Keratinocyte (primary cell): ENCODE measurements around the gene ZFP62.

Experiments
- EZH2 ChIP-seq: IDR thresholded peaks from one replicate; pipeline ENCODE4 v1.6.1; 2012; ENCODE audit warnings: inconsistent platforms, mild to moderate bottlenecking, low read length, moderate library complexity
- TF ChIP-seq, protein P1 (sequence below), 3 experiments: IDR thresholded peaks in 1 of 3; conservative IDR thresholded peaks in 1 of 3; optimal IDR thresholded peaks in 1 of 3; 2 replicates in 2 of 3; 3 replicates in 1 of 3; pipeline versions ENCODE3 to v1.5.1; 2011; ENCODE audit warnings: low read length in 3 of 3, mild to moderate bottlenecking in 3 of 3, moderate library complexity in 2 of 3, control low read depth in 1 of 3, inconsistent platforms in 1 of 3; ENCODE audit not compliant: insufficient read depth in 2 of 3; ENCODE audit errors: extremely low read depth in 1 of 3

DNA sequence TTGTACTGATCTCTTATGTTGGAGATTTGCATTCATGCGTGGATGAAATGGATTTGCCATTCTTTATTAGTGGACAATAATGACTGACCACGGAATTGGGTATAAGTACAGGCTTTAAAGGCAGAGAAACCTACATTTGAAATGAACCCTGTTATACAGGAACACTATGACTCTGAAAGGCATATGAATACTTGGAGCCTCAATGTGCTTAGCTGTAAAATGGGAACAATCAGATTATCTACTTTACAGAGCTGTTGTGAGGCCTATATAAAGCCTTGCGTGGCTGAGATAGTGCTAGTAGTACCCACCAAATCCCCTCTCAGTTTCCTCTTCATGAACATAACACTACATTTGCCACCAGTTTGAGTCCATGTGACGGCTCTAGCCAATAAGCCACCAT, 39.5 kb downstream of the ZFP62 start:
- TF ChIP-seq, protein P1, sequence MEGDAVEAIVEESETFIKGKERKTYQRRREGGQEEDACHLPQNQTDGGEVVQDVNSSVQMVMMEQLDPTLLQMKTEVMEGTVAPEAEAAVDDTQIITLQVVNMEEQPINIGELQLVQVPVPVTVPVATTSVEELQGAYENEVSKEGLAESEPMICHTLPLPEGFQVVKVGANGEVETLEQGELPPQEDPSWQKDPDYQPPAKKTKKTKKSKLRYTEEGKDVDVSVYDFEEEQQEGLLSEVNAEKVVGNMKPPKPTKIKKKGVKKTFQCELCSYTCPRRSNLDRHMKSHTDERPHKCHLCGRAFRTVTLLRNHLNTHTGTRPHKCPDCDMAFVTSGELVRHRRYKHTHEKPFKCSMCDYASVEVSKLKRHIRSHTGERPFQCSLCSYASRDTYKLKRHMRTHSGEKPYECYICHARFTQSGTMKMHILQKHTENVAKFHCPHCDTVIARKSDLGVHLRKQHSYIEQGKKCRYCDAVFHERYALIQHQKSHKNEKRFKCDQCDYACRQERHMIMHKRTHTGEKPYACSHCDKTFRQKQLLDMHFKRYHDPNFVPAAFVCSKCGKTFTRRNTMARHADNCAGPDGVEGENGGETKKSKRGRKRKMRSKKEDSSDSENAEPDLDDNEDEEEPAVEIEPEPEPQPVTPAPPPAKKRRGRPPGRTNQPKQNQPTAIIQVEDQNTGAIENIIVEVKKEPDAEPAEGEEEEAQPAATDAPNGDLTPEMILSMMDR (optimal IDR thresholded peaks at IDR 0.05 in 1 of 3, IDR thresholded peaks at IDR 0.05 in 1 of 3, conservative IDR thresholded peaks at IDR 0.05 in 1 of 3; ENCODE audit: extremely low read depth in 1 of 3, insufficient read depth in 2 of 3, low read length in 3 of 3), result no peak
- TF ChIP-seq EZH2, result no peak
